B cell (primary cell): ENCODE data around the gene TRERF1. TPM values are rescaled to one million over a fixed set of nuclear protein-coding genes. Genes with fewer than 3 reads are reported as not detected.

ENCODE experiments used
- ATAC-seq: fragments of 200-7000 bp; cut with Tn5 transposase; one replicate; pipeline ENCODE4 v1.10.0; 2021; ENCODE audit warnings: low read depth, mild to moderate bottlenecking, moderate number of reproducible peaks, moderate library complexity
- CTCF ChIA-PET: fragments of 350-600 bp; sonication (Branson Sonifier 250); formaldehyde crosslinking; loops from one replicate; lab custom pipeline; 2021; ENCODE audit warnings: antibody characterized with exemption, inconsistent platforms; lab: Charles Lee
- POLR2A ChIA-PET: fragments of 350-600 bp; sonication (Branson Sonifier 250); formaldehyde crosslinking; loops from one replicate; lab custom pipeline; 2021; ENCODE audit warnings: antibody characterized with exemption; lab: Charles Lee
- DNase-seq: peaks from one replicate; pipeline ENCODE4 v3.0.0; 2013
- H2AFZ ChIP-seq: 2 replicates; pipeline ENCODE4 v1.6.1; 2012; ENCODE audit warnings: mild to moderate bottlenecking, low read depth, low read length; ENCODE audit not compliant: insufficient read depth, poor library complexity, severe bottlenecking
- H3K27ac ChIP-seq, 2 donors: 1 replicate in 1 of 2; 2 replicates in 1 of 2; pipeline ENCODE4 v1.5.1; 2012 to 2013; ENCODE audit warnings: low read length in 2 of 2, mild to moderate bottlenecking in 2 of 2, moderate library complexity in 1 of 2
- H3K27me3 ChIP-seq, 4 experiments: fragments of 200-600 bp in 1 of 4; sonication (generic) in 1 of 4; replicated peaks in 1 of 4; 1 replicate in 2 of 4; 2 replicates in 2 of 4; pipeline versions ENCODE4 v1.6.1 to v1.7.0; 2013 to 2016; ENCODE audit warnings: low read length in 3 of 4, mild to moderate bottlenecking in 2 of 4, mixed read lengths in 1 of 4, moderate library complexity in 1 of 4; ENCODE audit not compliant: insufficient read depth in 4 of 4, control insufficient read depth in 3 of 4; ENCODE audit errors: control extremely low read depth in 1 of 4
- H3K36me3 ChIP-seq, 2 experiments: replicated peaks in 1 of 2; 1 replicate in 1 of 2; 2 replicates in 1 of 2; pipeline versions ENCODE4 v1.6.1 to v1.7.1; 2013; ENCODE audit warnings: low read length in 1 of 2; ENCODE audit not compliant: insufficient read depth in 2 of 2, control insufficient read depth in 1 of 2; ENCODE audit errors: control extremely low read depth in 1 of 2, extremely low read depth in 1 of 2
- H3K4me1 ChIP-seq, 2 donors: fragments of 200-600 bp in 1 of 2; sonication (generic) in 1 of 2; 1 replicate in 1 of 2; 2 replicates in 1 of 2; pipeline versions ENCODE4 v1.5.1 to v1.6.1; 2013 to 2017; ENCODE audit warnings: low read length in 2 of 2; ENCODE audit not compliant: control insufficient read depth in 2 of 2, insufficient read depth in 2 of 2
- H3K4me2 ChIP-seq: replicated peaks from 2 replicates; pipeline ENCODE3; 2012; ENCODE audit warnings: mild to moderate bottlenecking, low read depth, low read length; ENCODE audit not compliant: poor library complexity, severe bottlenecking
- H3K4me3 ChIP-seq, 5 experiments: fragments of 200-600 bp in 1 of 5; sonication (generic) in 1 of 5; 1 replicate in 3 of 5; 2 replicates in 2 of 5; pipeline versions ENCODE4 v1.5.1 to v1.7.0; 2011 to 2016; ENCODE audit warnings: low read length in 4 of 5, mild to moderate bottlenecking in 4 of 5, low read depth in 2 of 5, control low read depth in 1 of 5, moderate library complexity in 1 of 5; ENCODE audit not compliant: insufficient read depth in 1 of 5; ENCODE audit errors: control extremely low read depth in 1 of 5, extremely low read depth in 1 of 5
- H3K79me2 ChIP-seq: fragments of 200-600 bp; sonication (generic); one replicate; pipeline ENCODE4 v1.6.0; 2016; ENCODE audit warnings: low read length; ENCODE audit not compliant: control insufficient read depth, insufficient read depth
- H3K9ac ChIP-seq: fragments of 200-600 bp; sonication (generic); 2 replicates; pipeline ENCODE4 v1.6.1; 2017; ENCODE audit warnings: mild to moderate bottlenecking, low read length, moderate library complexity
- H3K9me3 ChIP-seq, 3 donors: one replicate each; pipeline versions ENCODE4 v1.6.1 to v1.7.1; 2013; ENCODE audit warnings: low read length in 2 of 3; ENCODE audit not compliant: control insufficient read depth in 2 of 3, insufficient read depth in 1 of 3; ENCODE audit errors: control extremely low read depth in 1 of 3
- H4K20me1 ChIP-seq: 2 replicates; pipeline ENCODE4 v1.6.0; 2012; ENCODE audit warnings: mild to moderate bottlenecking, low read length; ENCODE audit not compliant: insufficient read depth, control insufficient read depth, poor library complexity, severe bottlenecking
- H3K27ac Mint-ChIP-seq: one replicate; pipeline ENCODE4 v1.8.0; 2021; ENCODE audit warnings: mixed read lengths
- H3K27me3 Mint-ChIP-seq: one replicate; pipeline ENCODE4 v1.8.0; 2021; ENCODE audit warnings: mixed read lengths
- H3K4me1 Mint-ChIP-seq: one replicate; pipeline ENCODE4 v1.8.0; 2021; ENCODE audit warnings: mixed read lengths
- H3K4me3 Mint-ChIP-seq: one replicate; pipeline ENCODE4 v1.8.0; 2021; ENCODE audit warnings: mixed read lengths
- H3K9me3 Mint-ChIP-seq: one replicate; pipeline ENCODE4 v1.8.0; 2022; ENCODE audit warnings: mixed read lengths; ENCODE audit not compliant: insufficient read depth
- CTCF ChIP-seq: fragments of 200-600 bp; IDR thresholded peaks from one replicate; pipeline ENCODE4 v1.8.0; 2022; ENCODE audit warnings: antibody characterized with exemption, mild to moderate bottlenecking
- EZH2 ChIP-seq: IDR thresholded peaks from 2 replicates; pipeline ENCODE4 v1.6.1; 2012; ENCODE audit warnings: borderline replicate concordance, low read depth, mild to moderate bottlenecking, moderate library complexity, low read length; ENCODE audit not compliant: insufficient read depth, poor library complexity, severe bottlenecking
- WGBS: methylation state at CpG from one replicate; pipeline ENCODE4 v1.1.5; 2013; ENCODE audit warnings: missing lambda C conversion rate; ENCODE audit not compliant: insufficient coverage; 5-methylcytosine and 5-hydroxymethylcytosine counted together
- intact Hi-C: fragments of 100-400 bp; cut with micrococcal nuclease; formaldehyde crosslinking; loops from one replicate; pipeline ENCODE4 v1.10.0; 2022
- polyA plus RNA-seq: library from polyadenylated mRNA; depleted of rRNA; stranded (reverse); fragments of >200 nt; gene quantifications from 2 replicates; pipeline ENCODE4 v1.2.3, GENCODE V29; 2012
- total RNA-seq, 2 donors: library from RNA; stranded (reverse); fragments of 120-200 nt in 1 of 2; gene quantifications; 1 replicate in 1 of 2; 2 replicates in 1 of 2; pipeline versions ENCODE4 v1.2.3 to v1.2.4, GENCODE V29; 2013 to 2022

The TRERF1 gene
- total and polyA plus RNA-seq, 2 donors (not counting 1 experiment from before 2014, with no cell fraction given), result 3.5 to 6.7 TPM

GRCh38 chr6:42449917-42450476 lies 1.7 kb downstream of the TRERF1 start:
- peak overlapping the region in 1 of 5 experiments; percentile 70 for H3K4me3 ChIP-seq
- intact Hi-C loops, result loop anchor here (10.0 kb wide), 2 partner anchors 55 to 95 kb away; no protein-coding TSS in a partner anchor
- H3K27me3 Mint-ChIP-seq, result peaks cover 18% of the 10 kb centered on the region
- no peak overlapping the region for H3K27ac ChIP-seq
- H2AFZ ChIP-seq, result peak overlapping the region; percentile 78
- 59% methylated on average over 8 of the region's 9 CpGs for whole genome bisulfite sequencing
- peaks cover 40% of the 10 kb centered on the region for H3K4me1 Mint-ChIP-seq
- peaks cover 0 to 42% (median 8%) of the 10 kb centered on the region in 4 experiments for H3K27me3 ChIP-seq
- H3K4me3 Mint-ChIP-seq, result peak overlapping the region; percentile 98
- DNase-seq, result no peak
- H3K27ac Mint-ChIP-seq, result peak overlapping the region; percentile 37
- H3K36me3 ChIP-seq, result no peaks in the 10 kb centered on the region
- no peak for ATAC-seq
- peak overlapping the region; percentile 61 for H3K9ac ChIP-seq
- peaks cover 28 to 32% of the 10 kb centered on the region in 2 donors for H3K4me1 ChIP-seq
- peak overlapping the region; percentile 82 for H3K4me2 ChIP-seq
- H3K9me3 Mint-ChIP-seq, result no peaks in the 10 kb centered on the region
- no peak for TF ChIP-seq EZH2
- no peak for TF ChIP-seq CTCF
- no peaks in the 10 kb centered on the region for H4K20me1 ChIP-seq
- ChIA-PET POLR2A (interaction anchor here (0.6 kb wide), 1 partner anchor 534 kb away, joined by 3 read pairs; no protein-coding TSS in a partner anchor), CTCF (interaction anchor here (1.4 kb wide), 1 partner anchor 98 kb away, joined by 5 read pairs; no protein-coding TSS in a partner anchor)
- H3K79me2 ChIP-seq, result no peaks in the 10 kb centered on the region
- no peaks in the 10 kb centered on the region for H3K9me3 ChIP-seq

- peaks cover 28 to 29% of the 10 kb centered on the region in 2 donors for H3K4me1 ChIP-seq
- no peaks in the 10 kb centered on the region for H3K9me3 ChIP-seq
- no peaks in the 10 kb centered on the region for H3K79me2 ChIP-seq
- no peak for DNase-seq
- peaks cover 18% of the 10 kb centered on the region for H3K27me3 Mint-ChIP-seq
- no peaks in the 10 kb centered on the region for H4K20me1 ChIP-seq
- H3K27me3 ChIP-seq, result peaks cover 0 to 38% (median 8%) of the 10 kb centered on the region in 4 experiments
- H3K27ac Mint-ChIP-seq, result no peak overlapping the region
- CTCF ChIA-PET, result no interaction called here
- H3K4me1 Mint-ChIP-seq, result peaks cover 35% of the 10 kb centered on the region
- no peak for TF ChIP-seq CTCF
- no peak overlapping the region for H3K4me2 ChIP-seq
- H2AFZ ChIP-seq, result no peak overlapping the region
- no peak overlapping the region for H3K4me3 ChIP-seq
- intact Hi-C loops, result no loop called here
- H3K4me3 Mint-ChIP-seq, result peak overlapping the region; percentile 98
- H3K36me3 ChIP-seq, result no peaks in the 10 kb centered on the region
- H3K9me3 Mint-ChIP-seq, result no peaks in the 10 kb centered on the region
- no peak overlapping the region for H3K27ac ChIP-seq
- POLR2A ChIA-PET, result no interaction called here
- no peak overlapping the region for H3K9ac ChIP-seq
- WGBS, result 69% methylated on average over 3 of the region's 7 CpGs
- no peak for ATAC-seq
Observed at GRCh38 chr6:42448927-42449659, 2.6 kb downstream of the TRERF1 start.
